LNCAP (cell line): Measurements from ENCODE around the gene GMDS.

Experiments used
- TF ChIP-seq, protein P1 (sequence below): fragments of 450-650 bp; IDR thresholded peaks from 2 replicates; pipeline ENCODE4 v1.5.1; 2017; ENCODE audit warnings: mild to moderate bottlenecking

Gene GMDS

DNA sequence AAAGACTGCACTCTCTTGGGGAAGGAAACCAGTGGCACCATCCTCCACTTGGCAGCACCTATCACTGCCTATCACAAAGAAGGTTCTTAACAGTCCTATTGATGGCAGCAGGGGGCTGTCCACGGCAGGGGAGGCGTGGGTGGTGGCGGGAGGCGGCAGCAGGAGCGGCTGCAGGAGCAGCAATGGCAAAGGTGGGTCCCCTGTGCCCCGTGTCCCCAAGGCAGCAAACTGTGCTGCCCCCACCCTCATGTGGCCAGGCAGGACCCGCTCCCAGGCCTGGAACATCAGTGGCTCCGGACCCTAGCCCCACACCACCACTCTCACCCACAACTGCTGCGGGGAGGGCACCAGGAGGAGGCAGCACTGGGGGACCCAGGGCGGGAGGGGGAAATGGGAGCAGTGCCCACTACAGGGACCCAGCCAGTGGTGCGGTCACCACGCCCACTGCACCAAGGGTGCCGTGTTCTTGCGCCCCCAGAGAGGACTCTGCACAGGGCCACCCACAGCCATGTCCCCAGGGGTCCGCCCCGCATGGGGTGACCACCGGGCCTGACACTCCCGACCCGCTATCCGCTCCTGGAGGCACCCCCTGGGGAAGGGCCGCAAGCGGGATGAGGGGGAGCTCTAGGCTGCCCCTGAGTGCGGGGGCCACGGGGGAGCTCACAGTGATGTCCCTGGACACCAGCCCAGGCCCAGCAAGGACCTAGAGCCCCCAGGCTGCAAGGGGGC lies 54.6 kb downstream of the GMDS start:
- TF ChIP-seq, protein P1, sequence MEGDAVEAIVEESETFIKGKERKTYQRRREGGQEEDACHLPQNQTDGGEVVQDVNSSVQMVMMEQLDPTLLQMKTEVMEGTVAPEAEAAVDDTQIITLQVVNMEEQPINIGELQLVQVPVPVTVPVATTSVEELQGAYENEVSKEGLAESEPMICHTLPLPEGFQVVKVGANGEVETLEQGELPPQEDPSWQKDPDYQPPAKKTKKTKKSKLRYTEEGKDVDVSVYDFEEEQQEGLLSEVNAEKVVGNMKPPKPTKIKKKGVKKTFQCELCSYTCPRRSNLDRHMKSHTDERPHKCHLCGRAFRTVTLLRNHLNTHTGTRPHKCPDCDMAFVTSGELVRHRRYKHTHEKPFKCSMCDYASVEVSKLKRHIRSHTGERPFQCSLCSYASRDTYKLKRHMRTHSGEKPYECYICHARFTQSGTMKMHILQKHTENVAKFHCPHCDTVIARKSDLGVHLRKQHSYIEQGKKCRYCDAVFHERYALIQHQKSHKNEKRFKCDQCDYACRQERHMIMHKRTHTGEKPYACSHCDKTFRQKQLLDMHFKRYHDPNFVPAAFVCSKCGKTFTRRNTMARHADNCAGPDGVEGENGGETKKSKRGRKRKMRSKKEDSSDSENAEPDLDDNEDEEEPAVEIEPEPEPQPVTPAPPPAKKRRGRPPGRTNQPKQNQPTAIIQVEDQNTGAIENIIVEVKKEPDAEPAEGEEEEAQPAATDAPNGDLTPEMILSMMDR, result no peak

DNA sequence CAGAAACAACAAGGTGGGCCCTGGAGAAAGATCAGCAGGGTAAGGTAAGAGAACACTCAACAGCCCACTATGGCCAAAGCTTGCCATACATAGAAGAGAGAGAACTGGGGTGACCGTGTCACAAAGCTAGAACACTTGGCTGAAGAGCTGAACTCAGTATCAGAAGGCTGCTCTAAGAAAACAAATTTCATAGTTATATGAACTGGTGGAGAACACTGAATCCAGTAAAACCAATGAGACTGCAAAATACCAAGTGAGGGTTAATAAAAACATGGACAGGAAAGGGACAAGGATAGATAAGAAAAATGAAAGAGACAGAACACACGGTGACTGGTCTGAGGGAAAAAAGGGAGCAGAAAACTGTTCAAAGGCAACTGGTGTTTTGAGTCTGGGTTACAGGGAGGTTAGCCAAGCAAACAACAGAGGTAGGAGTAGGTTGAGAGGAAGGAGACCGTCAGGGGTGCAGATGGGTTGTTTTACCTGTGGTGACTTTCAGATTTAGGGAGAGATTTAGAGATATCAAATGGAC lies 56.5 kb downstream of the GMDS start:
- TF ChIP-seq, protein P1, result no peak

DNA sequence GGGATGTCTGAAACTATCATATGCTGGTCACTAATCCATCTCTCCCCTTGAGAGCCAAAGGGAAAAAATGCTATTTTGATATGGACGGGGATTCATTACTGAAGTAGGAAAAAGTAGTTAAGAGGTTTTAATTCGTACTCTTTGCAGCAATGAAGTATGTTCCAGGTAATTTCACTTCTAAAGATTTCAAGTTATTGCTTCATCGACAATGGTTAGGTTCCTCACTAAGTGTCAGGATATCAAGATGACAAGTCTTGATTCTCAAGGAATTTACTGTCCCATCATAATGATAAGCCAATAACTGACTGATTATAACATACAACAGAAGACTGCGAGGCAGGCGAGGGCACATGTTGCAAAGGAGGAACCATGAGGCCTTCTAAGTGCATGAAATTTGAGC lies 57.0 kb downstream of the GMDS start:
- TF ChIP-seq, protein P1, result no peak

DNA sequence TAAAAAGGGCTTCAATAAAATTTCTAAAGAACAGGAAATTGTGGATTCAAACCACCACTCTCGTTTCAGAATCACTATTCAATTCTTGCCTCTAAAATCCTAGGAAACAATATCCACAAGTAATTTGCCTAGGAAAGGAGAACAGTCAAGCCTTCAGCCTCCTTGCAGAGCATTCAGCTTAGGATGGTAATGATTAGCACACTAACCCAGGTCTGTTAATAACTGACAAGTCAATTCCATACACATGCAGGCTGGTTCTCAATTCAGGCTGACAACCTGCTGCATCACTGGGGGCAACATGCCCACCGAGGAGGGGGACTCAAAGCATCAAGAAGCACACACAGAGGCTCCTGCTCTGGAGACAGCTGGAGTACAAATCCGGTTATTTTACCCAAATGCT lies 57.6 kb downstream of the GMDS start:
- TF ChIP-seq, protein P1, result no peak

DNA sequence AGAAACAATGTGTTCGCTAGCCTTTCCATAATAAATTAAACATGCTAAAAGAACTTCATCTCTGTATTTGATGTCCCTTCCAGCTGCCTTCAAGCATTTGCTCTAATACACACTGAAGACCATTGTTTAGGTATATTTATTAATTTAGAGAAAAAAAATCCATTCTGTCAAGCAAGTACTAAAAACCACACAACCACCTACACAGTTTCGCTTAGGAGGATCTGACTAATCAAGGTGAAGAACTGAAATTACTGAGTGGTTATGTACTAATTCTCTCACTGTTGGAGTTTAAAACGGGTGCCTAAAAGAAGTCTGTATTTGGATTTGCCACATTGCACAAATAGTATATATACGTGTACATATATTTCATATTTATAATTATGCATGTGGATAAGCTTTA lies 58.9 kb downstream of the GMDS start:
- TF ChIP-seq, protein P1, result no peak

DNA sequence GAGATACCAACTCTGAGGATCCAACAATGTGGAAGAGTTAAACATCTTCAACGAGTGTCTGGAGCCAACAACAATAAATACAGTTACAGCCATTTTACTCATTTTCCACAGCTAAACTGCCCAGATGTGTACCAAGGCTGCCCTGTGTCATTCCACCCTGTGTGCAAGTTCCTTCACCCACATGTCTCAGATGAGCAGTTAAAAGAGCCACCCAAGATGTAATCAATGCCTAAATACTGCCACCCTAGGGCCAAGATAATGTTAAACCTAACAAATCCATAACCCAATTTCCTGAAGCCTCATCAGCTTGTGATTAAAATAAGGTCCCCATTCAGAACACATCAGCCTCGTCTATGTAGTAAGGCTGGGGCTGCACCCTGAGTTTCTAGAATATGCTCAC lies 59.9 kb downstream of the GMDS start:
- TF ChIP-seq, protein P1, result no peak

DNA sequence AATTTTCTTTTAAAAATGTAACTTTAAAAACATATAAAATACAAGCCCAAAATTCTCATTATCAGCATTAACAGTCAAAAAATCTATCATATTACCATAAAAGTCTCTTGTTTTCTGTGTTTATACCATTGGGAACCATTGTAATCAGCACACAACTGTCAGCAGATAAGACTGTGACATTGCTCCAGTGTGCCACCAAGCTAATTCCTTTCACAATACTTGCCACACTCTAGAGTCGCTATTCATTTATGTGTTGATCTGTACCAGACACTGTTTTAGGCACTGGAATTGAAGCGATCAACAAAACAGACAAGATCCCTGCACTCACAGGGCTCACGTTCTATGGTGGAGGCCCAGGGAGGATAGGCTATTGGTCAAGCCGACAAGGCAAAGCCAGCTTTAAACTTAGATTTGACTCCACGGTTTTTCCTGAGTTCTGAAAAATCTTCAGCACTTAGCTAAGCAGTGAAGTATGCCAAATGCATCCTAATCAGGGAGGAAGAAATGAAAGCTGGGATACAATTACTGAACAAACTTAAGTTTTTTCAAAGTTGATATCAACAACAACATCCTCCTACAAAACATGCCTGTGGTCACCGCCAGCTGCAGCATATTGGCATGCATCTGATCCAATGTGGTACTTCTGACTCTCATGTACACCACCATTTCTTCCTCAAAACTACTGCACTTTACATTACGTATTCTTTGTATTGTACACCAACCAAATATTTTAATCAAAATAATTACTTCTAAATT lies 60.5 kb downstream of the GMDS start:
- TF ChIP-seq, protein P1, result no peak
